ENCODE measurements around the gene SDK1.

SDK1 gene

DNA sequence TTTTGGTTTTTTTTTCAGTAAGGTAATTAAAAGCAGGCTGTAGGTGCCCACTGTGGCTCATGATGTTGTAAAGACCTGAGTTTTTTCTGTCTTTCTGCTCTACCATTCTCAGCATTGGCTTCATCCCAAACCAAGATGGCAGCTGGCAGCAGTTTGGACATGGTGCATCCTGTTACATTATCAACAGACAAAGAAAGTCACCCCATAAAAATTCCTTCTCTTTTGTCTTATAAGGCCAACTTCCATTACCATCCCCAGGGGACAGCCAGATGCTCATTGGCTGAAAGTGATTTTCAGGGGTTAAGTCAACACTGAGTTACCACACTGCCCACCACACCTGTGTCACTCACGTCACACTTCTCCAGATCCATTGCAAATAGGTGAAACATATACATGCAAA lies 558.4 kb downstream of the SDK1 start:
- Histone ChIP-seq H3K36me3 (ENCODE audit: control insufficient read depth, insufficient read depth, low read length) (no peaks in the 10 kb centered on the region), H3K27ac (ENCODE audit: insufficient read depth, low read length, poor library complexity, severe bottlenecking) (no peak overlapping the region), H3K4me3 (ENCODE audit: insufficient read depth, low read depth, low read length, poor library complexity, severe bottlenecking) (no peak overlapping the region), H3K4me1 (ENCODE audit: control insufficient read depth, insufficient read depth, low read length, poor library complexity, severe bottlenecking) (no peaks in the 10 kb centered on the region), H3K27me3 (replicated peaks; ENCODE audit: control insufficient read depth, insufficient read depth, low read length, poor library complexity, severe bottlenecking) (no peaks in the 10 kb centered on the region), H3K9me3 (ENCODE audit: control insufficient read depth, low read length) (no peaks in the 10 kb centered on the region)
- no peak for DNase-seq

DNA sequence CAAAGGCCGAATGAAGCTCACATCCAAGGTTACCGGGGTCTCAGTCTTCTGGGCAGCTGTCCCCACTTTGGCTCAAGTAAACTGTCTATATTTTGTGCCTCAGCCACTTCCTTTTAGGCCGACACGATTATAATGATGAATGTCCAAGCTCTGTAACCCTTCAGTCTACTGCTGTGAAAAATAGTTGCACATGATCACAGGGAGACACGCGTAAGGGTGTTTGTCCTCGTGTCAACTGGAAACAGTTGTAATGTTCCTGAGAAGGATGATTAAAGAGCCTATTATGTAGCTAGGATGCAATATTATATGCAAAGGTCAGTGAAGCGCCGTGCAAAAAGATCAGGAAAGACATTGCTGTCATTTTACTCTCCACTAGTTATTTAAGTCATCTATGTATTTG lies 559.9 kb downstream of the SDK1 start:
- Histone ChIP-seq H3K27ac (ENCODE audit: insufficient read depth, low read length, poor library complexity, severe bottlenecking) (no peak overlapping the region), H3K36me3 (ENCODE audit: control insufficient read depth, insufficient read depth, low read length) (no peaks in the 10 kb centered on the region), H3K4me1 (ENCODE audit: control insufficient read depth, insufficient read depth, low read length, poor library complexity, severe bottlenecking) (no peaks in the 10 kb centered on the region), H3K27me3 (replicated peaks; ENCODE audit: control insufficient read depth, insufficient read depth, low read length, poor library complexity, severe bottlenecking) (no peaks in the 10 kb centered on the region), H3K4me3 (ENCODE audit: insufficient read depth, low read depth, low read length, poor library complexity, severe bottlenecking) (no peak overlapping the region), H3K9me3 (ENCODE audit: control insufficient read depth, low read length) (no peaks in the 10 kb centered on the region)
- no peak for DNase-seq

DNA sequence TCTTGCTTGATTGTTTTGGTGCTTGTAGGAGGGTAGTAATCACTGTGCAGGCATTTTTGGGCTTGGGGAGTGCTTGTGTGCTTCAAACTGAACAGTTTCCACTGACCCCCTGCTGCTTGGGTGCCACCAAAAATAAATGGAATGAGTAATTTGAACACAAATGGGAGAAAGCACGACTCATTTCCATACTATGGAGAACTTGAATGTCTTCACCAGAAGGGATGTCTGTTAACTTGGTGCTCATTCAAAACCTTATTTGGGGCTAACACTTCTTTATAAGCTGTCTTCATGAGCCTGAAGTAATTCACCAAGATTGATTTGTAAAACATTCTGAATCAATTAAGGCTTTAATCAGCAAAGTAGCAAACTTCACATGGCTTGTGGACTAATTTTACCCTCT lies 560.3 kb downstream of the SDK1 start:
- H3K4me3 ChIP-seq (ENCODE audit: insufficient read depth, low read depth, low read length, poor library complexity, severe bottlenecking) = no peak overlapping the region
- no peaks in the 10 kb centered on the region for H3K36me3 ChIP-seq (ENCODE audit: control insufficient read depth, insufficient read depth, low read length)
- H3K27me3 ChIP-seq (replicated peaks; ENCODE audit: control insufficient read depth, insufficient read depth, low read length, poor library complexity, severe bottlenecking) = no peaks in the 10 kb centered on the region
- H3K4me1 ChIP-seq (ENCODE audit: control insufficient read depth, insufficient read depth, low read length, poor library complexity, severe bottlenecking) = no peaks in the 10 kb centered on the region
- no peaks in the 10 kb centered on the region for H3K9me3 ChIP-seq (ENCODE audit: control insufficient read depth, low read length)
- no peak overlapping the region for H3K27ac ChIP-seq (ENCODE audit: insufficient read depth, low read length, poor library complexity, severe bottlenecking)
- no peak for DNase-seq

DNA sequence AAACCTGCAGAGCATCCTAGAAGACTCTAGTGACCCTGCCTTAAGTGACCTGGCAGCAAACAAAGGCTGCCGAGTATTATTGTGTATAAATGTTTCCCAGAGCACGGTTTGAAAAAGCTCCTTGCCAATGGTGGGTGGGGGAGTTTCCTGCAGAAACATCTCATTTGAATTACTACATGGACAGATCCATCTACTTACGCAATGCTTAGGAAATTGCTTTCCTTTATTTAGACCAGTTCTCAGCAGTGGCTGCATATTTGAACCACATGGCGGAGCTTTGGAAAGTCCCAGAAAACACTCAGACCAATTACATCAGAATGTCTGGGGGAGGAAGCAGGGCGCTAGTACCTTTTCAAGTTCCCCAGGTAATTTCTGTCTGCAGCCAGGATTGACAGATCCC lies 560.9 kb downstream of the SDK1 start:
- H3K4me3 ChIP-seq (ENCODE audit: insufficient read depth, low read depth, low read length, poor library complexity, severe bottlenecking) = no peak overlapping the region

DNA sequence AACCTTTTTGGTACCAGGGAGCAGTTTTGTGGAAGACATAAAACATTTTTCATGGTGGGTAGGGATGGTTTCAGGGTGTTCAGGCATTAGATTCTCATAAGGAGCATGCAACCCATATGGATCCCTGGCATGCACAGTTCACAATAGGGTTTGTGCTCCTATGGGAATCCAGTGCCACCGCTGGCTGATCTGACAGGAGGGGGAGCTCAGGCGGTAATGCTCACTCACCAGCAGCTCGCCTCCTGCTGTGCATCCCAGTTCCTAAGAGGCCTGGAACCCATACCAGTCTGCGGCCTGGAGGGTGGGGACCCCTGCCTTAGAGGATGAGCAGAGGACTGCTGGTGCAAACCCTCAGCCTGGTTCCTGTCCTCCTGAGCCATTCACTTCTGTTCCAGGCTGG lies 561.7 kb downstream of the SDK1 start:
- Histone ChIP-seq H3K36me3 (ENCODE audit: control insufficient read depth, insufficient read depth, low read length) (no peaks in the 10 kb centered on the region), H3K27ac (ENCODE audit: insufficient read depth, low read length, poor library complexity, severe bottlenecking) (no peak overlapping the region), H3K4me1 (ENCODE audit: control insufficient read depth, insufficient read depth, low read length, poor library complexity, severe bottlenecking) (no peaks in the 10 kb centered on the region), H3K27me3 (replicated peaks; ENCODE audit: control insufficient read depth, insufficient read depth, low read length, poor library complexity, severe bottlenecking) (no peaks in the 10 kb centered on the region), H3K9me3 (ENCODE audit: control insufficient read depth, low read length) (no peaks in the 10 kb centered on the region), H3K4me3 (ENCODE audit: insufficient read depth, low read depth, low read length, poor library complexity, severe bottlenecking) (no peak overlapping the region)
- DNase-seq = no peak

More for the DNA sequence above, 560.9 kb downstream of the SDK1 start:
- Histone ChIP-seq H3K27me3 (replicated peaks; ENCODE audit: control insufficient read depth, insufficient read depth, low read length, poor library complexity, severe bottlenecking) (no peaks in the 10 kb centered on the region), H3K4me1 (ENCODE audit: control insufficient read depth, insufficient read depth, low read length, poor library complexity, severe bottlenecking) (no peaks in the 10 kb centered on the region), H3K36me3 (ENCODE audit: control insufficient read depth, insufficient read depth, low read length) (no peaks in the 10 kb centered on the region), H3K27ac (ENCODE audit: insufficient read depth, low read length, poor library complexity, severe bottlenecking) (no peak overlapping the region), H3K9me3 (ENCODE audit: control insufficient read depth, low read length) (no peaks in the 10 kb centered on the region)
- no peak for DNase-seq

DNA sequence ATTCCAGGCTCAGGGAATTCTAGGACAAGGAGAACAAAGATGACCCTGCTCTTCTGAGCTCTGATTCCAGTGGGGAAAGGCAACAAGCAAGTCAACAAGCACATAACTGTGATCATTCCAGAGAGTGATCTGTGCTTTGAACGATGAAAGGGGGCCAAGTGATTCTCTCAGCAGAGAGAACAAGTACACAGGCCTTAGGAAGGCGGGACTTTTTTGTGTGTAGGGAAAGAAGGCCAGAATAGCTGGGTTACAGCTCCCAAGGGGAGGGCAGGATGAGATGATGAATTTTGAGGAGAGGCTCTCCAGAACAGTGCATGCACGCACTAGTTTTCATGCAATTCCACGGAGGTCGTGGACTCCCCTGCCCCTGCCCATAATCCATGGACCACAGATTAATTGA lies 565.2 kb downstream of the SDK1 start:
- no peak for DNase-seq
- Histone ChIP-seq H3K36me3 (ENCODE audit: control insufficient read depth, insufficient read depth, low read length) (no peaks in the 10 kb centered on the region), H3K27ac (ENCODE audit: insufficient read depth, low read length, poor library complexity, severe bottlenecking) (no peak overlapping the region), H3K27me3 (replicated peaks; ENCODE audit: control insufficient read depth, insufficient read depth, low read length, poor library complexity, severe bottlenecking) (no peaks in the 10 kb centered on the region), H3K4me3 (ENCODE audit: insufficient read depth, low read depth, low read length, poor library complexity, severe bottlenecking) (no peak overlapping the region), H3K9me3 (ENCODE audit: control insufficient read depth, low read length) (no peaks in the 10 kb centered on the region), H3K4me1 (ENCODE audit: control insufficient read depth, insufficient read depth, low read length, poor library complexity, severe bottlenecking) (no peaks in the 10 kb centered on the region)

DNA sequence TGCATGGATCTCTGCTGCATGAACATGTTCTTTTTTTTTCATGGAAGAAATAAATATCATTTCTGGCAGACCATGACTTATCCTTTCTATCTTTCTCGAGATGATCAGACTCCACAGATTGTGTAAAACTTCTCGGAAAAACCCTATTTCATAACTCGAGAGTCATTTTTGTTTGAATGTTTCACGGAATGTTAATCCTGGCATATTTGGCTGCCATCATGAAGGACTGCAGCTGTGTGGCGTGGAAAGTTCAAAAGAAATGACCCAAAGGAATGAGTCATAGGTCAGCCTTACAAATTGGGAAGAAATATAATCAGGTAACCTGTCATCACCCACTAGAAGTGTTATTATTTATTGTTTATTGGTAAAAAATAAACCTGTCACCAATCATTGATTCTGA lies 566.8 kb downstream of the SDK1 start:
- no peaks in the 10 kb centered on the region for H3K4me1 ChIP-seq (ENCODE audit: control insufficient read depth, insufficient read depth, low read length, poor library complexity, severe bottlenecking)
- no peaks in the 10 kb centered on the region for H3K36me3 ChIP-seq (ENCODE audit: control insufficient read depth, insufficient read depth, low read length)
- H3K4me3 ChIP-seq (ENCODE audit: insufficient read depth, low read depth, low read length, poor library complexity, severe bottlenecking) = no peak overlapping the region
- H3K9me3 ChIP-seq (ENCODE audit: control insufficient read depth, low read length) = no peaks in the 10 kb centered on the region
- DNase-seq = no peak
- H3K27me3 ChIP-seq (replicated peaks; ENCODE audit: control insufficient read depth, insufficient read depth, low read length, poor library complexity, severe bottlenecking) = no peaks in the 10 kb centered on the region
- no peak overlapping the region for H3K27ac ChIP-seq (ENCODE audit: insufficient read depth, low read length, poor library complexity, severe bottlenecking)

DNA sequence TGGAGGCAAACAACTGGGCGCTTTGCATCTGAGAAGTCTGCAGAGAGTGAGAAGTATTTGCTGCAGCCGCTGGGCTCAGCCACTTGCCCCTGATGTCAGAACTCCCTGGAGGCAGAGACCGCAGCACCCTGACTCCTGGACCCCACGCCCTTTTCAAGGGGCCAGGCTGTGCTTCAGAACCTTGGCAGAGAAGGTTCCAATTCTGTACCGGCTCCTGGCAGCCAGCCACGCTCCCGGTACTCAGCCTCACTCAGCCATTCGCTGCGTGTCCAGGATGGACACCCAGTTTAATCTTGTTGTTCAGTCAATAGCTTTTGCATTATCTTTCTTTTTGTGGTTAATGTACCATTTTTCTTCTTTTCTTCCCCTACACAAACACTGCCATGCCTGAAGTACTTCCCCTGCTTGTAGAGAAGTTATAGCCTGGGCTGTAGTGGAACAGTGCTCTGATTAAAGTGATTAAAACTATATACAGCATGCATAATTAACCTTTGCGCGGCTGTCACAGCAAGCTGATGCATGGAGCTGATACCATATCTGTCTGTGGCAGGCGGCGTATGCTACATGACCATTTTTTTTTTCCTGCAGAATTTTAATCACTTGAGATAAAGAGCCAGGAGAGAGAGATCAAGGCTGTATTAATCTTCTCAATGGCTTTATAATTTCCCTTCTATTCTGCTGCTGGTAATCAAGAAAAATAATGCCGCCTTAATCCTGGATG lies 578.5 kb downstream of the SDK1 start:
- Histone ChIP-seq H3K27ac (ENCODE audit: insufficient read depth, low read length, poor library complexity, severe bottlenecking) (no peak overlapping the region), H3K4me1 (ENCODE audit: control insufficient read depth, insufficient read depth, low read length, poor library complexity, severe bottlenecking) (no peaks in the 10 kb centered on the region), H3K36me3 (ENCODE audit: control insufficient read depth, insufficient read depth, low read length) (no peaks in the 10 kb centered on the region), H3K27me3 (replicated peaks; ENCODE audit: control insufficient read depth, insufficient read depth, low read length, poor library complexity, severe bottlenecking) (no peaks in the 10 kb centered on the region), H3K4me3 (ENCODE audit: insufficient read depth, low read depth, low read length, poor library complexity, severe bottlenecking) (no peak overlapping the region), H3K9me3 (ENCODE audit: control insufficient read depth, low read length) (no peaks in the 10 kb centered on the region)
- no peak for DNase-seq

DNA sequence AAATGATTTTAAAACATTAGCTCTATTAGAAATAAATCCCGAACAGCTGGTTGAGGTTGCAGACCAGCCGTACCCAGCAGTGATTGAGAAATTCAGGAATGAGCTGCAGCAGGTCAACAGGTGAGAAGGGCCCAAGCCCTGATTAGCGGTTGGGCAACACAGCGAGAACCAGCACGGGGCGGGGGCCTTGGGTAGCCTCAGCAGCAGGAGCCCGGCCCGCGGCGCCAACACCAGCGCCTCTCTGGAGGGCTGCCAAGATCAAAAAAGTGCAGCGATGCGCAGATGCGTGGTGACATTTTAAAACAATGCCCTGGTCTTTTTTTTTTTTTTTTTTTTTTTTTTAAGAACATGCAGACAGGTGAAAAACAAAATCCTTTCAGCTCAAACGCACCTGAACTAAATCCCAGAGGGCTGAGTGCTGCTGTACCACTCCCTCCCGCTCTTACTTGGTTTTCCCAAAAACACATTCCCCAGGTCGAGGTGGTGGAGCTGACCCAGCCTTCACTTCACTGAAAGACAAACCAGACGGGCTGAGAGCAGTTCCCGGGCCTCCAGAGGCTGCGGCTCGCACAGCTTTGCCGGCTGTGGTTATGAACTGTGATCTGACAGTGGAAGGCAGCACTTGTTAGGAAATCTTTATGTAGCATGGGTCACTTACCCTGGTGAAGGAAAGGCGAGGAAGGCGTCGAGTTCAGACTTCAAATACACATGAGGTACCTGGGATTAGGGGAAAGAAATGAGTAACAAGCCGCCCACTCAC lies 579.4 kb downstream of the SDK1 start:
- Histone ChIP-seq H3K9me3 (ENCODE audit: control insufficient read depth, low read length) (no peaks in the 10 kb centered on the region), H3K27ac (ENCODE audit: insufficient read depth, low read length, poor library complexity, severe bottlenecking) (no peak overlapping the region), H3K36me3 (ENCODE audit: control insufficient read depth, insufficient read depth, low read length) (no peaks in the 10 kb centered on the region), H3K27me3 (replicated peaks; ENCODE audit: control insufficient read depth, insufficient read depth, low read length, poor library complexity, severe bottlenecking) (no peaks in the 10 kb centered on the region), H3K4me3 (ENCODE audit: insufficient read depth, low read depth, low read length, poor library complexity, severe bottlenecking) (no peak overlapping the region), H3K4me1 (ENCODE audit: control insufficient read depth, insufficient read depth, low read length, poor library complexity, severe bottlenecking) (no peaks in the 10 kb centered on the region)
- DNase-seq = no peak

DNA sequence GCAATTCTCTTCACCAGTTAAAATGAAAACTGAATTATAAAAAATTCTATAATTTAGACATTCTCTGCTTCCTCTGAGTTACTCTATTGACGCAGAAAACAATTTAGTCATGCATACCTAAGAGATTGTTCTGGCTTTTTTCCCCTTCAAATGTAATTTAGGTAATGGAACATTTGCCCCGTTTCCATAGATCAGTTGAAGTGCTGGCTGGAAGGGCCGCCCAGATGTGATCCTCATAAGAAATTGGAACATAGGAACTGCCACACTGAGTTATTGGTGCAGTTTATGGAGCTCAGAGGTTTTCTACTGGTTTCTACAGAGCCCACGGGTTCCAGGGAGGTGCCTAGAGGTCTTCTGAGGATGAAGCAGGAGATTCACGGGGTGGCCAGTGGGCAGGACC lies 581.7 kb downstream of the SDK1 start:
- Histone ChIP-seq H3K36me3 (ENCODE audit: control insufficient read depth, insufficient read depth, low read length) (no peaks in the 10 kb centered on the region), H3K27ac (ENCODE audit: insufficient read depth, low read length, poor library complexity, severe bottlenecking) (no peak overlapping the region), H3K4me1 (ENCODE audit: control insufficient read depth, insufficient read depth, low read length, poor library complexity, severe bottlenecking) (no peaks in the 10 kb centered on the region), H3K9me3 (ENCODE audit: control insufficient read depth, low read length) (no peaks in the 10 kb centered on the region), H3K4me3 (ENCODE audit: insufficient read depth, low read depth, low read length, poor library complexity, severe bottlenecking) (no peak overlapping the region), H3K27me3 (replicated peaks; ENCODE audit: control insufficient read depth, insufficient read depth, low read length, poor library complexity, severe bottlenecking) (no peaks in the 10 kb centered on the region)
- DNase-seq = no peak

All from effector memory CD4-positive, alpha-beta T cell (primary cell).